ENCODE data around the gene PALLD. TPM values are rescaled to one million over a fixed set of nuclear protein-coding genes. Genes with fewer than 3 reads are reported as not detected.

PALLD gene
- total RNA-seq, 1 donor from 2014 or later, result 69.2 TPM

- FAIRE-seq (no peak), DNase-seq (ENCODE audit: low read depth) (no peak)
- Histone ChIP-seq H3K36me3 (ENCODE audit: control insufficient read depth, insufficient read depth, low read length) (peaks cover 13% of the 10 kb centered on the region), H3K4me3 (ENCODE audit: low read depth, low read length) (no peak overlapping the region), H3K27me3 (ENCODE audit: control insufficient read depth, insufficient read depth, low read length) (no peaks in the 10 kb centered on the region)
- no peak for TF ChIP-seq CTCF (IDR thresholded peaks at IDR 0.05; ENCODE audit: insufficient read depth, low read length, severe bottlenecking)
Observed at GRCh38 chr4:168914095-168914494, 417.2 kb downstream of the PALLD start.

- H3K4me3 ChIP-seq (ENCODE audit: low read depth, low read length), result no peak overlapping the region
- TF ChIP-seq CTCF (IDR thresholded peaks at IDR 0.05; ENCODE audit: insufficient read depth, low read length, severe bottlenecking), result peak; percentile 14
- FAIRE-seq, result no peak
- no peaks in the 10 kb centered on the region for H3K27me3 ChIP-seq (ENCODE audit: control insufficient read depth, insufficient read depth, low read length)
- H3K36me3 ChIP-seq (ENCODE audit: control insufficient read depth, insufficient read depth, low read length), result peaks cover 15% of the 10 kb centered on the region
- DNase-seq (ENCODE audit: low read depth), result peak; percentile 37
Observed at GRCh38 chr4:168917138-168917779, 420.4 kb downstream of the PALLD start.

GRCh38 chr4:168919706-168920324 lies 423.0 kb downstream of the PALLD start:
- TF ChIP-seq CTCF (IDR thresholded peaks at IDR 0.05; ENCODE audit: insufficient read depth, low read length, severe bottlenecking), result no peak
- H3K4me3 ChIP-seq (ENCODE audit: low read depth, low read length), result no peak overlapping the region
- peaks cover 14% of the 10 kb centered on the region for H3K36me3 ChIP-seq (ENCODE audit: control insufficient read depth, insufficient read depth, low read length)
- H3K27me3 ChIP-seq (ENCODE audit: control insufficient read depth, insufficient read depth, low read length), result no peaks in the 10 kb centered on the region
- peak; percentile 91 for FAIRE-seq
- DNase-seq (ENCODE audit: low read depth), result no peak

GRCh38 chr4:168920441-168921065 lies 423.7 kb downstream of the PALLD start:
- DNase-seq (ENCODE audit: low read depth) (no peak), FAIRE-seq (no peak)
- TF ChIP-seq CTCF (IDR thresholded peaks at IDR 0.05; ENCODE audit: insufficient read depth, low read length, severe bottlenecking), result no peak
- no peaks in the 10 kb centered on the region for H3K27me3 ChIP-seq (ENCODE audit: control insufficient read depth, insufficient read depth, low read length)
- peaks cover 17% of the 10 kb centered on the region for H3K36me3 ChIP-seq (ENCODE audit: control insufficient read depth, insufficient read depth, low read length)
- no peak overlapping the region for H3K4me3 ChIP-seq (ENCODE audit: low read depth, low read length)

GRCh38 chr4:168923526-168924194 lies 426.8 kb downstream of the PALLD start:
- FAIRE-seq, result peak; percentile 97
- peak; percentile 59 for TF ChIP-seq CTCF (IDR thresholded peaks at IDR 0.05; ENCODE audit: insufficient read depth, low read length, severe bottlenecking)
- peaks cover 20% of the 10 kb centered on the region for H3K36me3 ChIP-seq (ENCODE audit: control insufficient read depth, insufficient read depth, low read length)
- H3K27me3 ChIP-seq (ENCODE audit: control insufficient read depth, insufficient read depth, low read length), result no peaks in the 10 kb centered on the region
- DNase-seq (ENCODE audit: low read depth), result peak; percentile 58
- no peak overlapping the region for H3K4me3 ChIP-seq (ENCODE audit: low read depth, low read length)
